Lower leg skin (tissue), 4 donors: Measurements from ENCODE around the gene MAP3K19. TPM values are rescaled to one million over a fixed set of nuclear protein-coding genes. Genes with fewer than 3 reads are reported as not detected.

Experiments used
- DNase-seq, 2 donors: peaks; one replicate each; pipeline ENCODE4 v3.0.0-alpha.2; 2019; ENCODE audit warnings: low spot score in 2 of 2
- H3K4me3 ChIP-seq: fragments of 200-600 bp; sonication (generic); 2 replicates; pipeline ENCODE4 v1.5.1; 2017; ENCODE audit warnings: mild to moderate bottlenecking, low read depth; ENCODE audit not compliant: poor library complexity, severe bottlenecking
- POLR2A ChIP-seq, 2 donors: fragments of 450-650 bp; IDR thresholded peaks; one replicate each; pipeline ENCODE4 v1.6.1; 2016 to 2017; ENCODE audit warnings: antibody characterized with exemption in 2 of 2, mild to moderate bottlenecking in 1 of 2, moderate library complexity in 1 of 2
- WGBS, 2 donors: methylation state at CpG; one replicate each; pipeline ENCODE4 v1.1.5; 2018; 5-methylcytosine and 5-hydroxymethylcytosine counted together
- intact Hi-C: fragments of 100-400 bp; cut with DNase I; formaldehyde crosslinking; loops from one replicate; pipeline ENCODE4 v1.15.0; 2023; ENCODE audit warnings: low total_unique reads
- total RNA-seq, 4 donors: library from RNA; depleted of rRNA; stranded (reverse); fragments of >200 nt; gene quantifications; one replicate each; pipeline ENCODE4 v1.1.0, GENCODE V29; 2016
- TF ChIP-seq, protein P1 (sequence below), 3 donors: fragments of 450-650 bp; IDR thresholded peaks; one replicate each; pipeline ENCODE4 v1.5.1; 2016; ENCODE audit warnings: antibody characterized with exemption in 3 of 3, mild to moderate bottlenecking in 3 of 3, moderate library complexity in 2 of 3

Gene MAP3K19
- total RNA-seq, 4 donors from 2014 or later, result not detected

DNA sequence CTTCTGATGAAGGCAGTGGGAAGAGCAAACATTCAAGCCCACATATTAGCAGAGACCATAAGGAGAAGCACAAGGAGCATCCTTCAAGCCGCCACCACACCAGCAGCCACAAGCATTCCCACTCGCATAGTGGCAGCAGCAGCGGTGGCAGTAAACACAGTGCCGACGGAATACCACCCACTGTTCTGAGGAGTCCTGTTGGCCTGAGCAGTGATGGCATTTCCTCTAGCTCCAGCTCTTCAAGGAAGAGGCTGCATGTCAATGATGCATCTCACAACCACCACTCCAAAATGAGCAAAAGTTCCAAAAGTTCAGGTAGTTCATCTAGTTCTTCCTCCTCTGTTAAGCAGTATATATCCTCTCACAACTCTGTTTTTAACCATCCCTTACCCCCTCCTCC, 93.2 kb downstream of the MAP3K19 start:
- WGBS, 2 donors, result 97% methylated on average over 5 of the region's 5 CpGs
- TF ChIP-seq POLR2A (IDR thresholded peaks at IDR 0.05), result no peak
- TF ChIP-seq, protein P1, sequence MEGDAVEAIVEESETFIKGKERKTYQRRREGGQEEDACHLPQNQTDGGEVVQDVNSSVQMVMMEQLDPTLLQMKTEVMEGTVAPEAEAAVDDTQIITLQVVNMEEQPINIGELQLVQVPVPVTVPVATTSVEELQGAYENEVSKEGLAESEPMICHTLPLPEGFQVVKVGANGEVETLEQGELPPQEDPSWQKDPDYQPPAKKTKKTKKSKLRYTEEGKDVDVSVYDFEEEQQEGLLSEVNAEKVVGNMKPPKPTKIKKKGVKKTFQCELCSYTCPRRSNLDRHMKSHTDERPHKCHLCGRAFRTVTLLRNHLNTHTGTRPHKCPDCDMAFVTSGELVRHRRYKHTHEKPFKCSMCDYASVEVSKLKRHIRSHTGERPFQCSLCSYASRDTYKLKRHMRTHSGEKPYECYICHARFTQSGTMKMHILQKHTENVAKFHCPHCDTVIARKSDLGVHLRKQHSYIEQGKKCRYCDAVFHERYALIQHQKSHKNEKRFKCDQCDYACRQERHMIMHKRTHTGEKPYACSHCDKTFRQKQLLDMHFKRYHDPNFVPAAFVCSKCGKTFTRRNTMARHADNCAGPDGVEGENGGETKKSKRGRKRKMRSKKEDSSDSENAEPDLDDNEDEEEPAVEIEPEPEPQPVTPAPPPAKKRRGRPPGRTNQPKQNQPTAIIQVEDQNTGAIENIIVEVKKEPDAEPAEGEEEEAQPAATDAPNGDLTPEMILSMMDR (IDR thresholded peaks at IDR 0.05), result no peak
- DNase-seq, result no peak
- H3K4me3 ChIP-seq, result no peak overlapping the region
- intact Hi-C loops, result no loop called here

DNA sequence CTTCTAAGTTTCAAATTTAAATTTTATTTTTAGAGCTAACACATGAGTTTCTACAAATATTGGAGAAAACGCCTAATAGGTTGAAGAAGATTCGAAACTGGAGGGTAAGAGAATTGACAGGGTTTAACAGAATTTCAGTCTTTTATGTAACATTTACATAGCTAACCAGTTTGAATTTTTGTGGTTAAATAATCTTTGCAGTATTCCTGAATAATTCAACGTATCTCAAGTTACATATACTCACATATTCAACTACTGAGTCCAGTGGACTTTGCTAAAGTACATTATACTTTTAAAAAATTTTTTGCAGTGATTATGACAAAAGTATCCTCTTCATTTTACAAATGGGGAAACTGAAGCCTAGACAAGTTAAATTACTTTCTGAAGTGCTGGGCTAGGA, 94.6 kb downstream of the MAP3K19 start:
- TF ChIP-seq, protein P1 (IDR thresholded peaks at IDR 0.05), result no peak
- no peak for TF ChIP-seq POLR2A (IDR thresholded peaks at IDR 0.05)
- 93 to 94% methylated on average over 3 of the region's 3 CpGs for WGBS, 2 donors
- no peak overlapping the region for H3K4me3 ChIP-seq
- intact Hi-C loops, result no loop called here
- DNase-seq, result no peak

DNA sequence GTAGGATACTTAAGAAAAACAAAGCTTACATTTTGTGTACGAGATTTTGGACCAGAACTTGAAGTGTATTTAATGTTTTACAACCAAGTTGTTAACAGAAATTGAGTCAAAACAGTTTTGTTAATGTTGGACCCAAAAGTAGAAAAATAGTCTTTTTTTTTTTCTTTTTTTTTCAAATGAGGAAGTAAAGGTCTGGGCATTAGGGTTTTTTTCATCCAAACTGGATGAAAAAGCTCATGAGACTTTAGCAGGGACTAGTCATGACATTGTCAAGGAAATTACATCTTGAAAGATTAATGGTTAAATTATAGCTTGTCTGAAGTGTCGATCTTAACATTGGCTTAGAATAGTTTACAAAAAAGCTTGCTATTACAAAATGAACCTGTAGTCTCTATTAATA, 96.4 kb downstream of the MAP3K19 start:
- WGBS, 2 donors, result 83 to 87% methylated on average over 2 of the region's 2 CpGs
- H3K4me3 ChIP-seq, result no peak overlapping the region
- DNase-seq, result no peak
- TF ChIP-seq POLR2A (IDR thresholded peaks at IDR 0.05), result no peak
- TF ChIP-seq, protein P1 (IDR thresholded peaks at IDR 0.05), result no peak
- intact Hi-C loops, result no loop called here

DNA sequence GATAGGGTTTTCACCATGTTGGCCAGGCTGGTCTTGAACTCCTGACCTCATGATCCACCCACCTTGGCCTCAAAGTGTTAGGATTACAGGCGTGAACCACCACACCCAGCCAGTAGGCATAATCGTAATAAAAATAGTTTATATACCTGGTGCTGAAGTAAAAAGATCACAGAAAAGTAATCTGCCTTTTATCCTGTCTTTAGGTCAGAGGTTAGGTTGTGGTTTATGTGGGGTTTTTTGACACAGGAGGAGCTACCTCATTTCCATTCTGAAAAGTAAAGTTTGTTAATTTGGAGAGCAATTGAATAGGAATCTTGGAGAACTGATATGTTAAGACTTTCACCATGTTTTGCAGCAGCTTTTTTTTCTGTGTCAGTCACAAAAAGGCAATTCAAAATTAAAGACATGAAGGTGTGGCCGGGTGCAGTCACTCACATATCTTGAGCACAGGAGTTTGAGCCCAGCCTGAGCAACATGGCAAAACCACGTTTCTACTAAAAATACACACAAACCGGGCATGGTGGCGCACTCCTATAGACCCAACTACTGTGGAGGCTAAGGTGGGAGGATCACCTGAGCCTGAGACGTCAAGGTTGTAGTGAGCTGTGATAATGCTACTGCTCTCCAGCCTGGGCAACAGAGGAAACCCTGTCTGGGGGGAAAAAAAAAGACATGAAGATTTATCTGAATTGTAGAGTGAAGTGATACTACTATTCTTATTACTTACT, 97.1 kb downstream of the MAP3K19 start:
- intact Hi-C loops, result no loop called here
- 86 to 91% methylated on average over 7 of the region's 7 CpGs for WGBS, 2 donors
- TF ChIP-seq, protein P1 (IDR thresholded peaks at IDR 0.05), result no peak
- TF ChIP-seq POLR2A (IDR thresholded peaks at IDR 0.05), result no peak
- H3K4me3 ChIP-seq, result no peak overlapping the region
- DNase-seq, result no peak

DNA sequence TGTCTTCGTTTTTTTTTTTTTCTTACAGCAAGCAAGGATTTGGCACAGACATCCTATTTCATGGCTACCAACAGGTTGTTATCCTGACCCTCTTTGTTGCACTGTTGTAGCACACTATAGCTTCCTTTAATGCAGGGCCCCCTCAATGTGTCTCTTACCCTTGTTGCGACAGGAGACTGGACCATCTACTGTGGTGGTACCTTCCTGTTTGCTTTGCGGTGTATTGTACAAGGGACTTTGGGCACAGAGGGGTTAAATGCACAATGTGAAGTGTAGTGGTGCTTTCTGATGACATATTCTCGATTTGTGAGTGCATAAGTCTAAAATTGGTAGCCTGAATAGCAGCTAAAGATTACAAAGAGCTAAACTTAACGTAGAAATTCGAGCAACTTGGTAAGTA, 101.2 kb downstream of the MAP3K19 start:
- H3K4me3 ChIP-seq, result no peak overlapping the region
- 89 to 92% methylated on average over 6 of the region's 6 CpGs for WGBS, 2 donors
- DNase-seq, result no peak
- TF ChIP-seq POLR2A (IDR thresholded peaks at IDR 0.05), result no peak
- TF ChIP-seq, protein P1 (IDR thresholded peaks at IDR 0.05), result no peak
- intact Hi-C loops, result no loop called here

DNA sequence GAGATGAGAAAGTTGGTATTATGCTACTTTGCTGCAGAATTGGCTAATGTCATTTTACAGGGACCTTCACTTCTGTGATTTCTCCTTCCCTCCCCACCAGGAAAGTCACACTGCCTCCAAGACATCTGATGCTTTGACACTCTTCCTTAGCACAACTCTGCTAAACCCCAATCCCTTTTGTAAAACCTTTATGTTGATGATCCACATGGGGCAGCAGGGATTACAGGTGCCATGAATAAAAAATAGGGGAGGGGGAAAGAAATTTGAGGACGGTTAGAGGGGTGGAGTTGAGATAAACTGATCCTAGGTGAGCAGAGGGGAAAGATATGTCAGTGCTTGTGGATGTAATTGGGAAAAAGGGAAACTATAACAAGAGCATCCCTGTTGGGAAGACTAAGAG, 102.3 kb downstream of the MAP3K19 start:
- no peak for TF ChIP-seq POLR2A (IDR thresholded peaks at IDR 0.05)
- TF ChIP-seq, protein P1 (IDR thresholded peaks at IDR 0.05), result no peak
- DNase-seq, result no peak
- intact Hi-C loops, result no loop called here
- no peak overlapping the region for H3K4me3 ChIP-seq
- WGBS, 2 donors, result 78 to 91% methylated on average over 1 of the region's 1 CpG
